H1 (cell line): ENCODE data around the gene CASP12. TPM values are rescaled to one million over a fixed set of nuclear protein-coding genes. Genes with fewer than 3 reads are reported as not detected.

ENCODE experiments used
- CTCF ChIA-PET: fragments of 300-600 bp; sonication (Branson Sonifier 250); formaldehyde crosslinking; loops from one replicate; lab custom pipeline; 2021; ENCODE audit not compliant: partially characterized antibody; lab: Charles Lee
- POLR2A ChIA-PET: fragments of 300-600 bp; sonication (Branson Sonifier 250); formaldehyde crosslinking; loops from one replicate; lab custom pipeline; 2021; ENCODE audit warnings: inconsistent platforms; ENCODE audit not compliant: partially characterized antibody; lab: Charles Lee
- DNase-seq, 2 experiments: peaks; one replicate each; pipeline versions ENCODE4 v3.0.0 to v3.0.0-alpha.2; 2010 to 2022; ENCODE audit warnings: low spot score in 2 of 2, low read depth in 1 of 2, mixed read lengths in 1 of 2
- FAIRE-seq: peaks from 2 replicates; lab custom pipeline; 2011; peaks lifted over from hg19 to GRCh38; lab: Jason Lieb, UNC
- H2AFZ ChIP-seq: 2 replicates; pipeline ENCODE4 v1.8.1; 2012; ENCODE audit warnings: low read length, inconsistent platforms
- H2AK5ac ChIP-seq: 2 replicates; pipeline ENCODE4 v1.6.1; 2013; ENCODE audit warnings: low read depth, low read length
- H2BK120ac ChIP-seq: replicated peaks from 2 replicates; pipeline ENCODE3; 2013; ENCODE audit warnings: low read depth, low read length, inconsistent platforms
- H2BK12ac ChIP-seq: 2 replicates; pipeline ENCODE4 v1.6.1; 2013; ENCODE audit warnings: low read depth, low read length
- H2BK15ac ChIP-seq: 2 replicates; pipeline ENCODE4 v1.6.1; 2013; ENCODE audit warnings: low read length
- H2BK20ac ChIP-seq: 2 replicates; pipeline ENCODE4 v1.6.1; 2013; ENCODE audit warnings: low read length
- H2BK5ac ChIP-seq: 2 replicates; pipeline ENCODE4 v1.6.1; 2013; ENCODE audit warnings: low read depth, low read length
- H3K14ac ChIP-seq: 2 replicates; pipeline ENCODE4 v1.6.1; 2013; ENCODE audit warnings: inconsistent platforms; ENCODE audit not compliant: insufficient read length
- H3K18ac ChIP-seq: 2 replicates; pipeline ENCODE4 v1.6.1; 2013; ENCODE audit warnings: low read length; ENCODE audit errors: extremely low read depth
- H3K23ac ChIP-seq: 2 replicates; pipeline ENCODE4 v1.6.1; 2013; ENCODE audit warnings: inconsistent platforms; ENCODE audit not compliant: insufficient read length
- H3K23me2 ChIP-seq: 2 replicates; pipeline ENCODE4 v1.6.1; 2013; ENCODE audit warnings: low read depth, low read length
- H3K27ac ChIP-seq: 2 replicates; pipeline ENCODE4 v1.6.1; 2011; ENCODE audit warnings: low read depth, low read length, inconsistent platforms
- H3K27me3 ChIP-seq, 4 experiments: replicated peaks in 1 of 4; 1 replicate in 1 of 4; 2 replicates in 3 of 4; pipeline versions ENCODE4 v1.6.1 to v1.8.1; 2011 to 2013; ENCODE audit warnings: low read length in 3 of 4, mild to moderate bottlenecking in 3 of 4, inconsistent platforms in 2 of 4, mixed read lengths in 2 of 4, moderate library complexity in 1 of 4; ENCODE audit not compliant: control insufficient read depth in 3 of 4, insufficient read depth in 3 of 4; ENCODE audit errors: extremely low read depth in 1 of 4
- H3K36me3 ChIP-seq, 4 experiments: 2 replicates each; pipeline versions ENCODE4 v1.6.1 to v1.8.1; 2011 to 2013; ENCODE audit warnings: mild to moderate bottlenecking in 4 of 4, low read length in 3 of 4, moderate library complexity in 2 of 4, control low read depth in 1 of 4, inconsistent platforms in 1 of 4; ENCODE audit not compliant: insufficient read depth in 4 of 4, control insufficient read depth in 2 of 4
- H3K4ac ChIP-seq: replicated peaks from 2 replicates; pipeline ENCODE3; 2013; ENCODE audit warnings: low read length, low read depth, mixed read lengths, inconsistent platforms; ENCODE audit not compliant: insufficient read length
- H3K4me1 ChIP-seq, 4 experiments: replicated peaks in 1 of 4; 1 replicate in 1 of 4; 2 replicates in 3 of 4; pipeline versions ENCODE4 v1.6.1 to v1.8.1; 2011 to 2013; ENCODE audit warnings: low read length in 3 of 4, inconsistent platforms in 2 of 4, mixed read lengths in 1 of 4; ENCODE audit not compliant: insufficient read depth in 4 of 4, control insufficient read depth in 3 of 4
- H3K4me2 ChIP-seq, 2 experiments: 2 replicates each; pipeline versions ENCODE4 v1.6.1 to v1.8.1; 2011 to 2013; ENCODE audit warnings: low read depth in 2 of 2, low read length in 2 of 2, control low read depth in 1 of 2, inconsistent platforms in 1 of 2, mild to moderate bottlenecking in 1 of 2; ENCODE audit not compliant: insufficient read depth in 1 of 2
- H3K4me3 ChIP-seq, 4 experiments: fragments of 200-600, 300-600 bp in 1 of 4; sonication (generic), shearing (Covaris generic), sonication (Bioruptor Twin) in 1 of 4; 2 replicates each; pipeline versions ENCODE4 v1.5.1 to v1.8.1; 2011 to 2016; ENCODE audit warnings: low read length in 4 of 4, low read depth in 3 of 4, control low read depth in 2 of 4, inconsistent platforms in 2 of 4, mild to moderate bottlenecking in 2 of 4, mixed read lengths in 1 of 4, moderate library complexity in 1 of 4; ENCODE audit not compliant: insufficient read depth in 2 of 4; ENCODE audit errors: extremely low read depth in 1 of 4
- H3K56ac ChIP-seq: replicated peaks from 2 replicates; pipeline ENCODE3; 2013; ENCODE audit warnings: low read depth, mild to moderate bottlenecking, mixed read lengths, low read length, inconsistent platforms; ENCODE audit not compliant: insufficient read length
- H3K79me1 ChIP-seq: 2 replicates; pipeline ENCODE4 v1.6.1; 2013; ENCODE audit warnings: low read depth, low read length, control low read depth
- H3K79me2 ChIP-seq, 2 experiments: 2 replicates each; pipeline versions ENCODE4 v1.6.1 to v1.8.1; 2012 to 2013; ENCODE audit warnings: low read length in 2 of 2, mild to moderate bottlenecking in 2 of 2, inconsistent platforms in 1 of 2; ENCODE audit not compliant: insufficient read depth in 2 of 2, control insufficient read depth in 1 of 2
- H3K9ac ChIP-seq, 4 experiments: replicated peaks in 1 of 4; 1 replicate in 1 of 4; 2 replicates in 3 of 4; pipeline versions ENCODE4 v1.6.1 to v1.8.1; 2011 to 2013; ENCODE audit warnings: low read depth in 3 of 4, low read length in 3 of 4, control low read depth in 2 of 4, mild to moderate bottlenecking in 2 of 4, moderate library complexity in 2 of 4, inconsistent platforms in 1 of 4; ENCODE audit errors: extremely low read depth in 1 of 4
- H3K9me3 ChIP-seq, 2 experiments: 2 replicates each; pipeline versions ENCODE4 v1.6.1 to v1.8.1; 2012 to 2013; ENCODE audit warnings: mild to moderate bottlenecking in 2 of 2, moderate library complexity in 2 of 2, control low read depth in 1 of 2, inconsistent platforms in 1 of 2, low read depth in 1 of 2, low read length in 1 of 2, mixed read lengths in 1 of 2; ENCODE audit not compliant: insufficient read depth in 2 of 2
- H4K20me1 ChIP-seq, 2 experiments: replicated peaks in 1 of 2; 2 replicates each; pipeline versions ENCODE3 to v1.8.1; 2011 to 2013; ENCODE audit warnings: inconsistent platforms in 2 of 2, low read length in 2 of 2, mild to moderate bottlenecking in 1 of 2; ENCODE audit not compliant: insufficient read depth in 2 of 2, control insufficient read depth in 1 of 2
- H4K5ac ChIP-seq: 2 replicates; pipeline ENCODE4 v1.6.1; 2013; ENCODE audit warnings: low read length, low read depth, mixed read lengths, inconsistent platforms; ENCODE audit not compliant: insufficient read length
- H4K8ac ChIP-seq: 2 replicates; pipeline ENCODE4 v1.8.0; 2013; ENCODE audit warnings: mild to moderate bottlenecking, moderate library complexity, low read length, inconsistent platforms; ENCODE audit not compliant: insufficient read depth; ENCODE audit errors: extremely low read depth
- H4K91ac ChIP-seq: replicated peaks from 2 replicates; pipeline ENCODE3; 2013; ENCODE audit warnings: low read length, mixed read lengths, inconsistent platforms; ENCODE audit not compliant: insufficient read length
- CTBP2 ChIP-seq: IDR thresholded peaks from 2 replicates; pipeline ENCODE4 v1.7.0; 2011; ENCODE audit warnings: borderline replicate concordance, mild to moderate bottlenecking, moderate library complexity, mixed read lengths, low read length; ENCODE audit not compliant: insufficient read depth, insufficient read length
- POLR2A ChIP-seq, 2 experiments: IDR thresholded peaks; 1 replicate in 1 of 2; 2 replicates in 1 of 2; pipeline ENCODE4 v1.6.1; 2011; ENCODE audit warnings: low read depth in 2 of 2, low read length in 2 of 2, mild to moderate bottlenecking in 2 of 2; ENCODE audit errors: control extremely low read depth in 1 of 2
- POU5F1 ChIP-seq: IDR thresholded peaks from 2 replicates; pipeline ENCODE4 v1.6.1; 2011; ENCODE audit warnings: low read depth, mild to moderate bottlenecking, low read length, moderate library complexity
- RBBP5 ChIP-seq: IDR thresholded peaks from 2 replicates; pipeline ENCODE4 v1.7.1; 2012; ENCODE audit warnings: low read depth, mild to moderate bottlenecking, inconsistent platforms, low read length, moderate library complexity, borderline replicate concordance
- SRF ChIP-seq: IDR thresholded peaks from 2 replicates; pipeline ENCODE4 v1.6.1; 2011; ENCODE audit warnings: mild to moderate bottlenecking, low read depth, low read length, moderate library complexity
- TAF1 ChIP-seq: IDR thresholded peaks from 2 replicates; pipeline ENCODE4 v1.6.1; 2011; ENCODE audit warnings: mild to moderate bottlenecking, low read depth, low read length
- TAF7 ChIP-seq: optimal IDR thresholded peaks from 2 replicates; pipeline ENCODE3; 2011; ENCODE audit warnings: low read depth, mild to moderate bottlenecking, inconsistent platforms, low read length, moderate library complexity, borderline replicate concordance
- ZNF274 ChIP-seq: IDR thresholded peaks from 2 replicates; pipeline ENCODE4 v1.7.0; 2012; ENCODE audit warnings: low read length, borderline replicate concordance; ENCODE audit errors: extremely low read depth
- WGBS, 2 experiments: shearing (Covaris generic) in 1 of 2; methylation state at CpG; one replicate each; pipeline versions ENCODE4 v1.1.6 to v1.1.7; 2013 to 2015; ENCODE audit warnings: low lambda C conversion rate in 2 of 2, mixed read lengths in 2 of 2, inconsistent platforms in 1 of 2, low coverage in 1 of 2, missing lambda C conversion rate in 1 of 2; ENCODE audit not compliant: insufficient replicate concordance in 2 of 2, insufficient coverage in 1 of 2, insufficient read length in 1 of 2; ENCODE audit errors: extremely low coverage in 1 of 2, missing lambda C conversion rate in 1 of 2; 5-methylcytosine and 5-hydroxymethylcytosine counted together
- polyA plus RNA-seq, 7 experiments: library from polyadenylated mRNA; depleted of rRNA in 3 of 7; stranded (reverse) in 5 of 7; unstranded in 2 of 7; fragments of >200 nt in 5 of 7; fragments of 200-250 nt in 2 of 7; gene quantifications; 1 replicate in 5 of 7; 2 replicates in 1 of 7; 4 replicates in 1 of 7; pipeline versions ENCODE4 v1.2.1 to v1.2.3, GENCODE V29; 2011 to 2013; ENCODE audit warnings: missing spikeins in 2 of 7, mixed read lengths in 2 of 7
- total RNA-seq: library from RNA; stranded (reverse); fragmentation: NEBNext Ultra II Directional; extraction: Animal tissue kit (Norgen Biotek cat#: 25700); gene quantifications from 2 replicates; pipeline ENCODE4 v1.2.1, GENCODE V29; 2021
- TF ChIP-seq, protein P1 (sequence below): IDR thresholded peaks from 2 replicates; pipeline ENCODE4 v1.6.1; 2012; ENCODE audit warnings: low read length, inconsistent platforms
- TF ChIP-seq, protein P2 (sequence below), 3 experiments: IDR thresholded peaks; 1 replicate in 2 of 3; 2 replicates in 1 of 3; pipeline versions ENCODE4 v1.5.1 to v1.6.1; 2011; ENCODE audit warnings: low read length in 3 of 3, mild to moderate bottlenecking in 3 of 3, inconsistent platforms in 2 of 3, low read depth in 1 of 3, moderate library complexity in 1 of 3; ENCODE audit not compliant: insufficient read depth in 1 of 3; ENCODE audit errors: control extremely low read depth in 1 of 3

Gene CASP12
- total and polyA plus RNA-seq, 2 of the 8 experiments (the other 6 are each of a cell fraction or from before 2014, with no cell fraction given), result not detected

DNA sequence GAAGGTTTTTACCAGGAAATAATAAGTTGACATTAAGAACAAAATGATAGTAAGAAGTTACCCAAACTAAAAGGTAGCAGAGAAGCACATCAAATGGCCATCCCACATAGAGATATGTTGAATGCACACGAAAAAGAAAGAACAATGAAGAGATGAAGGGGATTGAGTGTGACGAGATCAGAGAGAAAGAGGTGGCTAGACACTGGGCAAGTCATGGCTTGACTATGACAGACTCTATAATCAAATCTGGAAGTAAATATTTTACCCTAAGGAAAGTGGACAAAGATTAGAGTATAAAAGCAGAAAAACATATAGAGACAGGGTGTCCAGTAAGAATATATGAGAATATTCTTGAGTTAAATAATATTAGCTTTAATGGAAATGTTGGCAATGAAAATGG is 31.4 kb downstream of the CASP12 start:
- Histone ChIP-seq H3K23me2 (no peaks in the 10 kb centered on the region), H3K4me1 (0 out of 7 replicates have a peak, but pooled peaks cover 0 to 2% (median 0%) of the 10 kb centered on the region in 4 experiments), H3K56ac (no peak overlapping the region), H2BK120ac (no peak overlapping the region), H4K5ac (no peak overlapping the region), H4K91ac (no peak overlapping the region), H2BK12ac (no peak overlapping the region), H3K23ac (no peak overlapping the region), H2BK15ac (no peak overlapping the region), H2AFZ (no peak overlapping the region), H3K18ac (no peak overlapping the region), H4K20me1 (no peaks in the 10 kb centered on the region), H3K9me3 (0 out of 4 replicates have a peak, but pooled peaks cover 0 to 3% of the 10 kb centered on the region in 2 experiments), H3K4ac (no peak overlapping the region), H2BK5ac (no peak overlapping the region), H3K9ac (no peak overlapping the region), H3K14ac (no peak overlapping the region), H3K27ac (no peak overlapping the region), H3K36me3 (no peaks in the 10 kb centered on the region), H3K27me3 (no peaks in the 10 kb centered on the region), H2AK5ac (no peak overlapping the region), H4K8ac (no peak overlapping the region), H2BK20ac (no peak overlapping the region), H3K79me2 (no peaks in the 10 kb centered on the region), H3K4me2 (no peak overlapping the region), H3K79me1 (no peaks in the 10 kb centered on the region), H3K4me3 (no peak overlapping the region)
- no peak for FAIRE-seq
- no peak for DNase-seq
- CTCF ChIA-PET, result interaction anchor here (0.9 kb wide), 1 partner anchor 13 kb away, joined by 4 read pairs; no protein-coding TSS in a partner anchor
- POLR2A ChIA-PET, result no interaction called here
- 78% methylated on average over 2 of the region's 2 CpGs; no CpG with 5 or more reads in 1 of the 2 experiments for WGBS, 2 experiments
- TF ChIP-seq SRF (no peak), TAF1 (no peak), TAF7 (no peak), RBBP5 (no peak), POU5F1 (no peak), CTBP2 (no peak), POLR2A (IDR thresholded peaks at IDR 0.05; ENCODE audit: control extremely low read depth in 1 of 2, low read depth in 2 of 2, low read length in 2 of 2) (no peak), ZNF274 (no peak)
- TF ChIP-seq, protein P1, sequence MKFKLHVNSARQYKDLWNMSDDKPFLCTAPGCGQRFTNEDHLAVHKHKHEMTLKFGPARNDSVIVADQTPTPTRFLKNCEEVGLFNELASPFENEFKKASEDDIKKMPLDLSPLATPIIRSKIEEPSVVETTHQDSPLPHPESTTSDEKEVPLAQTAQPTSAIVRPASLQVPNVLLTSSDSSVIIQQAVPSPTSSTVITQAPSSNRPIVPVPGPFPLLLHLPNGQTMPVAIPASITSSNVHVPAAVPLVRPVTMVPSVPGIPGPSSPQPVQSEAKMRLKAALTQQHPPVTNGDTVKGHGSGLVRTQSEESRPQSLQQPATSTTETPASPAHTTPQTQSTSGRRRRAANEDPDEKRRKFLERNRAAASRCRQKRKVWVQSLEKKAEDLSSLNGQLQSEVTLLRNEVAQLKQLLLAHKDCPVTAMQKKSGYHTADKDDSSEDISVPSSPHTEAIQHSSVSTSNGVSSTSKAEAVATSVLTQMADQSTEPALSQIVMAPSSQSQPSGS, result no peak
- TF ChIP-seq, protein P2, sequence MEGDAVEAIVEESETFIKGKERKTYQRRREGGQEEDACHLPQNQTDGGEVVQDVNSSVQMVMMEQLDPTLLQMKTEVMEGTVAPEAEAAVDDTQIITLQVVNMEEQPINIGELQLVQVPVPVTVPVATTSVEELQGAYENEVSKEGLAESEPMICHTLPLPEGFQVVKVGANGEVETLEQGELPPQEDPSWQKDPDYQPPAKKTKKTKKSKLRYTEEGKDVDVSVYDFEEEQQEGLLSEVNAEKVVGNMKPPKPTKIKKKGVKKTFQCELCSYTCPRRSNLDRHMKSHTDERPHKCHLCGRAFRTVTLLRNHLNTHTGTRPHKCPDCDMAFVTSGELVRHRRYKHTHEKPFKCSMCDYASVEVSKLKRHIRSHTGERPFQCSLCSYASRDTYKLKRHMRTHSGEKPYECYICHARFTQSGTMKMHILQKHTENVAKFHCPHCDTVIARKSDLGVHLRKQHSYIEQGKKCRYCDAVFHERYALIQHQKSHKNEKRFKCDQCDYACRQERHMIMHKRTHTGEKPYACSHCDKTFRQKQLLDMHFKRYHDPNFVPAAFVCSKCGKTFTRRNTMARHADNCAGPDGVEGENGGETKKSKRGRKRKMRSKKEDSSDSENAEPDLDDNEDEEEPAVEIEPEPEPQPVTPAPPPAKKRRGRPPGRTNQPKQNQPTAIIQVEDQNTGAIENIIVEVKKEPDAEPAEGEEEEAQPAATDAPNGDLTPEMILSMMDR (IDR thresholded peaks at IDR 0.05; ENCODE audit: control extremely low read depth in 1 of 3, insufficient read depth in 1 of 3, low read depth in 1 of 3, low read length in 3 of 3), result no peak
